ENCODE data around the gene ZNF148. TPM values are rescaled to one million over a fixed set of nuclear protein-coding genes. Genes with fewer than 3 reads are reported as not detected.

ZNF148 gene
- total and polyA plus RNA-seq, 2 of the 4 experiments (the other 2 are of a cell fraction), result 9.4 to 65.2 TPM

DNA sequence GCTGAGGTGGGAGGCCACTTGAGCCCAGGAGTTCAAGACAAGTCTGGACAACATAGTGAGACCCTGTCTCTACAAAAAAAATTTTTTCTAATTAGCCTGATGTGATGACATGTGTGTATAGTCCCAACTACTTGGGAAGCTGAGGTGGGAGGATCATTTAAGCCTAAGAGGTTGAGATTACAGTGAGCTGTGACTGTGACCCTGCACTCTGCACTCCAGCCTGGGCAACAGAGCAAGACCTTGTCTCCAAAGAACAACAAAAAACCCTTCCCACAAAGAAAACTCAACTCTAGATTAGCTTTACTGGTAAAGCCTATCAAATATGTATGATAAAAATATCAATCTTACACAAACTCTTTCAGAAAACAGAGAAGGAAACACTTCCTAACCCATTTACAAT lies 68.5 kb downstream of the ZNF148 start:
- BruUV-seq (replicated peaks), result no TSS peak
- Histone ChIP-seq H3K4me2 (ENCODE audit: low read depth, low read length) (no peak overlapping the region), H3K27ac (ENCODE audit: insufficient read depth, low read length) (no peak overlapping the region), H3K18ac (ENCODE audit: low read depth, low read length) (no peak overlapping the region), H3K9ac (ENCODE audit: low read depth, low read length) (no peak overlapping the region), H3K4me1 (ENCODE audit: control insufficient read depth, insufficient read depth, low read length) (peaks cover 8% of the 10 kb centered on the region), H3K56ac (ENCODE audit: extremely low read depth, insufficient read depth, low read length) (no peak overlapping the region), H2AK5ac (ENCODE audit: low read depth, low read length) (no peak overlapping the region), H3K23ac (ENCODE audit: low read depth, low read length) (no peak overlapping the region), H3K4me3 (ENCODE audit: insufficient read depth, low read depth, low read length) (no peak overlapping the region), H4K20me1 (ENCODE audit: insufficient read depth, low read length) (peaks cover 19% of the 10 kb centered on the region; the same call in 1 of the 2 replicates), H3K9me3 (ENCODE audit: control insufficient read depth, insufficient read depth, low read length) (peaks cover 5% of the 10 kb centered on the region), H3K27me3 (ENCODE audit: control insufficient read depth, insufficient read depth, low read length) (no peaks in the 10 kb centered on the region), H3K9me1 (ENCODE audit: insufficient read depth, low read length) (peaks cover 7% of the 10 kb centered on the region; the same call in 1 of the 2 replicates), H4K8ac (ENCODE audit: low read depth in 2 of 2, low read length in 2 of 2) (no peak overlapping the region; a peak in 1 of 4 replicates), H4K91ac (ENCODE audit: insufficient read depth, low read depth, low read length) (no peak overlapping the region), H2BK15ac (ENCODE audit: low read depth, low read length) (no peak overlapping the region), H3K4ac (ENCODE audit: low read depth, low read length) (no peak overlapping the region), H2BK20ac (ENCODE audit: low read depth, low read length) (no peak overlapping the region), H4K5ac (ENCODE audit: low read depth, low read length) (no peak overlapping the region), H2AK9ac (replicated peaks; ENCODE audit: low read depth, low read length, poor library complexity) (no peak overlapping the region), H2AFZ (replicated peaks; ENCODE audit: low read length, poor library complexity) (no peak overlapping the region), H2BK5ac (ENCODE audit: low read depth, low read length, poor library complexity, severe bottlenecking) (no peak overlapping the region), H3K14ac (replicated peaks; ENCODE audit: low read depth, low read length) (no peak overlapping the region), H3K36me3 (ENCODE audit: control insufficient read depth, insufficient read depth, low read length) (peaks cover 13% of the 10 kb centered on the region), H3K79me1 (ENCODE audit: low read depth in 1 of 2, low read length in 2 of 2) (peaks cover 29 to 57% of the 10 kb centered on the region in 2 experiments), H2BK120ac (ENCODE audit: low read depth, low read length) (no peak overlapping the region)
- CTCF ChIA-PET, result interaction anchor here (1.4 kb wide), 1 partner anchor 13 kb away, joined by 3 read pairs; no protein-coding TSS in a partner anchor
- POLR2A ChIA-PET (ENCODE audit: unreplicated experiment), result no interaction called here
- intact Hi-C loops (cut with micrococcal nuclease) (no loop called here), in situ Hi-C loops (cut with MboI; ENCODE audit: low sequenced_read_pairs) (no loop called here), dilution Hi-C loops (cut with HindIII; ENCODE audit: low sequenced_read_pairs, unreplicated experiment) (no loop called here)
- TF ChIP-seq, protein P1, sequence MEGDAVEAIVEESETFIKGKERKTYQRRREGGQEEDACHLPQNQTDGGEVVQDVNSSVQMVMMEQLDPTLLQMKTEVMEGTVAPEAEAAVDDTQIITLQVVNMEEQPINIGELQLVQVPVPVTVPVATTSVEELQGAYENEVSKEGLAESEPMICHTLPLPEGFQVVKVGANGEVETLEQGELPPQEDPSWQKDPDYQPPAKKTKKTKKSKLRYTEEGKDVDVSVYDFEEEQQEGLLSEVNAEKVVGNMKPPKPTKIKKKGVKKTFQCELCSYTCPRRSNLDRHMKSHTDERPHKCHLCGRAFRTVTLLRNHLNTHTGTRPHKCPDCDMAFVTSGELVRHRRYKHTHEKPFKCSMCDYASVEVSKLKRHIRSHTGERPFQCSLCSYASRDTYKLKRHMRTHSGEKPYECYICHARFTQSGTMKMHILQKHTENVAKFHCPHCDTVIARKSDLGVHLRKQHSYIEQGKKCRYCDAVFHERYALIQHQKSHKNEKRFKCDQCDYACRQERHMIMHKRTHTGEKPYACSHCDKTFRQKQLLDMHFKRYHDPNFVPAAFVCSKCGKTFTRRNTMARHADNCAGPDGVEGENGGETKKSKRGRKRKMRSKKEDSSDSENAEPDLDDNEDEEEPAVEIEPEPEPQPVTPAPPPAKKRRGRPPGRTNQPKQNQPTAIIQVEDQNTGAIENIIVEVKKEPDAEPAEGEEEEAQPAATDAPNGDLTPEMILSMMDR (conservative IDR thresholded peaks at IDR 0.05; ENCODE audit: low read depth, low read length), result no peak
- TF ChIP-seq CEBPB (IDR thresholded peaks at IDR 0.05; ENCODE audit: low read depth, low read length), result no peak
- TF ChIP-seq RAD21 (IDR thresholded peaks at IDR 0.05; ENCODE audit: low read length), result no peak
- no peak for TF ChIP-seq MAFK (IDR thresholded peaks at IDR 0.05; ENCODE audit: low read depth, low read length)
- TF ChIP-seq SMC3 (IDR thresholded peaks at IDR 0.05; ENCODE audit: low read depth, low read length), result no peak
- TF ChIP-seq MAZ (IDR thresholded peaks at IDR 0.05; ENCODE audit: borderline replicate concordance, low read depth, low read length), result no peak
- TF ChIP-seq RCOR1 (IDR thresholded peaks at IDR 0.05; ENCODE audit: insufficient replicate concordance, low read length), result no peak
- no peak for TF ChIP-seq CHD1 (IDR thresholded peaks at IDR 0.05; ENCODE audit: low read depth, low read length)
- no peak for TF ChIP-seq FOS (IDR thresholded peaks at IDR 0.05; ENCODE audit: low read depth, low read length)
- TF ChIP-seq RFX5 (IDR thresholded peaks at IDR 0.05; ENCODE audit: low read depth, low read length), result no peak
- TF ChIP-seq, protein P2, sequence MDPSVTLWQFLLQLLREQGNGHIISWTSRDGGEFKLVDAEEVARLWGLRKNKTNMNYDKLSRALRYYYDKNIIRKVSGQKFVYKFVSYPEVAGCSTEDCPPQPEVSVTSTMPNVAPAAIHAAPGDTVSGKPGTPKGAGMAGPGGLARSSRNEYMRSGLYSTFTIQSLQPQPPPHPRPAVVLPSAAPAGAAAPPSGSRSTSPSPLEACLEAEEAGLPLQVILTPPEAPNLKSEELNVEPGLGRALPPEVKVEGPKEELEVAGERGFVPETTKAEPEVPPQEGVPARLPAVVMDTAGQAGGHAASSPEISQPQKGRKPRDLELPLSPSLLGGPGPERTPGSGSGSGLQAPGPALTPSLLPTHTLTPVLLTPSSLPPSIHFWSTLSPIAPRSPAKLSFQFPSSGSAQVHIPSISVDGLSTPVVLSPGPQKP (IDR thresholded peaks at IDR 0.05; ENCODE audit: borderline replicate concordance, low read depth, low read length), result no peak
- TF ChIP-seq POLR2A (IDR thresholded peaks at IDR 0.05; ENCODE audit: low read depth, low read length), result no peak
- no peak for TF ChIP-seq BHLHE40 (IDR thresholded peaks at IDR 0.05; ENCODE audit: low read depth, low read length)
- ATAC-seq (ENCODE audit: low read depth) (no peak), DNase-seq (no peak)

Data from IMR-90 (cell line).